Activated CD4-positive, alpha-beta T cell treated with anti-CD3 and anti-CD28 coated beads, Interleukin-2, amount 50 U/mL, for 1 hour (primary cell): Measurements from ENCODE around the gene MBP.

Source experiments
- DNase-seq: peaks from one replicate; pipeline ENCODE4 v3.0.0-alpha.2; 2020

MBP gene

DNA sequence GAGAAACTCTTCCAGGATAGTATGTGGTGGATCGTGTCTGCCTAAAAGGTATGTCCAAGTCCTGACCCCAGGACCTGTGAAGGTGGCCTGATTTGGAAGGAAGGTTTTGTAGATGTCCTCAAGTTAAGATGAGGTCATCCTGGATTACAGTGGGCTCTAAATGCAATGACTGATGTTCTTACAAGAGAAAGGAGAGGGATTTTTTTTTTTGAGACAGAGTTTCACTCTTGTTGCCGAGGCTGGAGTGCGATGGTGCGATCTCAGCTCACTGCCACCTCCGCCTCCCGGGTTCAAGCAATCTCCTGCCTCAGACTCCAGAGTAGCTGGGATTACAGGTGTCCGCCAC lies 19.9 kb downstream of the MBP start:
- DNase-seq, result no peak

DNA sequence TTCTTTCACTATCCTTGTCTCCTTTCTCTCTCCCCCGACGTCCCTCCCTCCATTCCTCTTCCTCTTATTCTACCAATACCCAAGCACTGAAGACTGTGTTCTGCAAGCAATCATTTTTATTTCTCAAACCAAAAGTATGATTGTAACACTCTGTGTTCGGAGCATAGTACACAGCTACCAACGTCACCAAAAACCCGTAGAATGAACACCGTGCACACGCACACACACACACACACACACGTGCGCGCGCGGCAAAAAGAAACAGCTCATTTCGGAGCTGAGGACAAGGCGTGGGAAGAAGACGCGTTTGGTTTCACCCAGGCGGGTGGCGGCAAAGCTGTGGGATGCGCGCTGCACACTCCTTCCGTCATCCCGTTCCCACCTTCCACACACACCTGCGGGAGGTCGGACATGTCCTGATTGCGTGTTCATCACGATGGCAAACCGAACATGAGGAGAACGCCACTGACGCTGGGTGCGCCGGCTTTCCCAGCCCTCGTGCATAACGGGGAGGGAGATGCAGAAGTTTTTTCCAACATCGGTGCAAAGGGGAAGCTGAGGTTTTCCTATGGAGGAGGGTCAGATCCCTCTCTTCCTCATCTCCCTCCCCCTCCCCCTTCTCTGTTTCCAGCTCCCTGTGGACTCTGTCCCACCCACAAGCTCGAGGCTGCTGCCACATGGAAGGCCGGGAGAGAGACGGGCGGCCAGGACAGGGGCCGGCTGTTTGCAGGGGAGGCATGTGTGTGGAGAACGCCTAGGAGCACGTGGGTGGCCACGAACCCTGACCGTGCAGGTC lies 20.4 kb downstream of the MBP start:
- DNase-seq, result no peak

DNA sequence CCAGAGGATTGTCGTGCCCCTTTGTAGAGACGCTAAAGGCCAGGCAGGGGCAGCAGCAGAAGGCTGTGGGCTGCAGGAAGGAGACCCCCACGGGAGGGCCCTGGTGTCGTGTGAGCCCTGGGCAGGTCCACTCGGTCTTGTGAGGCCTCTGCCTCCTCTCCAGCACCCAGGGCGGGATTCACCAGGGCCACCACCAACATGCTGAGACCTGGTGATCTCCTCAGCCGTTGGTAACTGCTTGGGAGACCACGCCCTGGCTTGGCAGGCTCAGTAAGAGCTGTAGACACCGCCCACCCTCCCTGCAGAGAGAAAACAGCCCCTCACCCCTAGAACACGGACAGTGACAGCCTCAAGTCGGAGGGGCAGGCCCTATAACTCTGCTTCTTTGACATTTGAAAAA lies 21.1 kb downstream of the MBP start:
- DNase-seq, result no peak

DNA sequence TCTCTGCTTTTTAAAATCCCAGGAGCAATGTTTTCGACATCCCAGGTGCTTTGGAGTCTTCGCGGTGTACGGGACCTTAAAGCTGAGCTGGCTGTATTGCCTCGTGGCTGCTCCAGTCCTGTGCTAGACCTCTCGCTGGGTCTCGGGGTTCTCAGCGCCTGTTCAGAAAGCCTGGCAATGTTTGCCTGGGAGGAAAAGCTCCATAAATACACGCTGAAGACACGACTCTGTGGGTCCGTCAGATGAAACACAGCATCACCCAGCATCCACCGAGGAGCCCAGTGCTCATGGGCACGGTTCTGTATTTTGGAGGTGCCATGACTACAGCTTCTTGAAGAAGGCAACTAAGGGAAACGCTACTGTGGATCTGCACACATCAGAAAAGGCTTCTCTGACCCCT lies 21.6 kb downstream of the MBP start:
- DNase-seq, result no peak

DNA sequence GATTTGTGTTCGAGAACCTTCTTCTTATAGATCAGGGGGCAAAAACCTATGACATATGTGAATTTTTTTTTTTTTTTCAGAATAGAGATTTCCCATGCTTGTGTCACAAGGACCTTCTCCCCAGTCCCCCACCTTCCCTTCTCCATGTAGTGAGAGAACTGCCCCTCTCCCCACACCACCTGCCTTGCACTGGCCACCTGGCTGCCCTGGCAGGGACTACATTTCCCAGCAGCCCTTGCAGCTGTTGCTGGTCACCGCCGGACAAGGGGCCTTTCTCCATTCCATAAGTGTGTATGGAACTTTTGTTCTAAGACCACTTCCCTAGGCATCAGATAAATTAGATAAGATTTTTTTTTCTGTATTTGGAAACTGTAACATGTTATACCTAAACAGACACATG lies 22.2 kb downstream of the MBP start:
- DNase-seq, result no peak

DNA sequence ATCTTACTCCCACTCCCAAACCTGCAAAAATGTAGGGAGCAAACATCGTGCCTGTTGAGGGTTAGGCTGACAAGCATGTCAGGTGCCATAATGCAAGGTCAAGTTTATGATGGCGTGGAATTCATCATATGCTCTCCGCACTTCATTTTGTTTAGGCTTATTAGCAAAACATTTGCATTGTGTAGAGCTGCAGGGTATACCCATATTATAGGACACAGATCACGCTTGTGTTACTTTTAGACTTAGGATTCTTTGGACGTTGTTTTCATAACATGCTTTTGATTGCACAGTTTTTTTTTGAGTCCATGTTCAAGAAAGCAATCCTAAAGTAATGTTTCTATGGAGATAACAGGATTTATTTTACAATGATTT lies 22.9 kb downstream of the MBP start:
- DNase-seq, result no peak

DNA sequence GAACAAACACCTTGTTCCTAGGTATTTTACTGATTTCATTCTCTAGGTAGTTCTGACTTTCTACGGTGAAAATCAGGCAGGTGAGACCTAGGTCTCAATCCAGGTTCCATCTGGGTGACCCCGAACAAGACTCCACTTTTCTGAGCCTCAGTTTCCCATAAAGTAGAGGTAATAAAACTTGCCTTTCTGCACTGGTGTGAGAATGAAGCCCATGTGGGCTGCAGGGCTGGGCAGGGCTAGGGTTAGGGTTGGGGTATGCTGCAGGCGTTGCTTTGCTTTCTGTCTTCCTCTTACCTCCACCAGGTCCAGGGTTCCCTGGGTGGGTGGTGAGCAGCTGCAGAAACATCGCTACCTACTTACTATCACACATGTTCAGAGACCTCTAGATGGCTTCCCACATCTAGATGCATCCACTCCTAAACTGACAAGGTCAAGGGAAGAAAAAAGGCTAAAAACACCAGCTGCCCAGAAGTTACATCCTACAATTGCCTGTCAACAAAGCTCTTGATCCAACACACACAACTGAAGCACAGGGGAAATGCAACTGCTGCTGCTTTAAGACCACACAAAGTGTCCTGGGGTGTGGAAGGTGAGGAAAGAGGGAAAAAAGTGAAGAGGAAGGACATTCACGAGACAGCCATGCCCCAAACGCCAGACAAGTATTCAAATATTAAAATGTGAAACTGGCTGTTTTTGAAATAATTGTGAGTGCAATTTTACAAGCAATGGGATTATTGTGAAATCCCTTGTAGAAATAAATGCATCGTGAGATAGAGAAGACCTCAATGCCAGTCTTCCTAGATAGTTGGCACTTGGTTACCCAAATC lies 23.5 kb downstream of the MBP start:
- DNase-seq, result no peak

DNA sequence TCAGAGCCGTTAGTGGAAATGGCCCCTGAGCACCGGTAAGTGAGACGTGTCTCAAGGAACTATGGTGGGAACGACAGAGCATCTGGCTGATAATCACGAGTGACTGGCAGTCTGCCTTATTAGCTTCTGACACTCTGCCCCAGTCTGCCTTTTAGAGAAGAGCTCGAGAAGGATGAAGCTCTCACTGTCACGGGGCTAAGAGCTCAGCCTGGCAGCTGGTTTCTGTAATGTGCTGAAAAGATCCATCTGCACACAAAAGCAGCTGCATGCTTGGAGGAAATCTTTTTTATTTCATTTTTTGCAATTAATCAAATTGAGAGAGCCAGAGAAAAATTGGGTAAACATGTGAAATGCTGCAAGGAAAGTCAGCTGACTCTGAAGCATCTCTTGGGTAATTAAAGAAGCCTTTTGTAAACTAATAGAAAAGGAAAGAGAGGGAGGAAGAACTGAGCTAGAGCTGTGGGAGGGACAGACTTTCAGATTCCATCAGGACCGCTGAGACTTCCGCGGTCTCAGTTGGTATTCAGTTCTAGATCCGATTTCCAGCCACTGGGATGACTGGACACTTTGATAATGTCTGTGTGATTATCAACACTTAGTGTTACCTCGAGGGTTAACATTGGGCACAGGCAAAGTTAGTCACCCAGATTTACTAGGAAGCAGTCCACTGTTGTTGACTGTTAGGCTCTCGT lies 24.4 kb downstream of the MBP start:
- DNase-seq, result no peak

DNA sequence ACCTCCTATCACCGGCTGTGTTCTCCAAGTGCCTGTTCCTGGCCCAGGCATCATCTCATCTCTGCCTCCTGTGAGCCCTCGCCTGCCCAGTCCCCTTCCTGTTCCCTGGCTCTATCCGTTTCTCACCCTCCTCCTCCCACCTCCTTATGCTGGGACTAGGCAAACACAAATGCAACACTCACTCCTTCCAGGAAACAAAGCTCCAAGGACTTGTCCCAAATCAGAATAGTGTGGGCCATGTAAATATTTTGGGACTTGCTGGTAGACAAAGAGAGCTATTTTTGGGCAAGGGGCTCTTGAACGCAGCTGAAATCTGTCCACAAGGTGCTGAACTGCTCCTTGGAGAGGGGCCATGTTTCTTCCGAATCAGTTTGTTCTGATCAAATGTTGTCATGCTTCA lies 25.3 kb downstream of the MBP start:
- DNase-seq, result no peak

DNA sequence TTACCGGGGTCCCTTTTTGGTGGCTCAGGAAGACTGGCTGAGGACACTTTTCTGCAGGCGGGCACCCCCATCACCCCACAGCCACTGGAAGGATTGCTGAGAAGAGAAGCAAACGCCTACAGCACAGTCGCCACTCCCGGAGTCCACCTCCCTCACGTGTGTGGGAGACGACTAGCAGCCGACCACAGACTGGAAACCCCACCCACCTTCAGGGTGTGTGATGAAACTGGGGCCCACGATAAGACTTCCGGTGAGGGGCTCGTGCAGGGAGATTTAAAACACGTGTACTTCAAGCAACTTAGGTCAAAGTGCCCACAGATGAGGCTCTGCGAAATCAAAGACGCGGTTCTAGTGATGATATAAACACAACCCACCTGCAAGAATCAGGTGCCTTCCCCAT lies 26.3 kb downstream of the MBP start:
- peak; percentile 78 for DNase-seq

DNA sequence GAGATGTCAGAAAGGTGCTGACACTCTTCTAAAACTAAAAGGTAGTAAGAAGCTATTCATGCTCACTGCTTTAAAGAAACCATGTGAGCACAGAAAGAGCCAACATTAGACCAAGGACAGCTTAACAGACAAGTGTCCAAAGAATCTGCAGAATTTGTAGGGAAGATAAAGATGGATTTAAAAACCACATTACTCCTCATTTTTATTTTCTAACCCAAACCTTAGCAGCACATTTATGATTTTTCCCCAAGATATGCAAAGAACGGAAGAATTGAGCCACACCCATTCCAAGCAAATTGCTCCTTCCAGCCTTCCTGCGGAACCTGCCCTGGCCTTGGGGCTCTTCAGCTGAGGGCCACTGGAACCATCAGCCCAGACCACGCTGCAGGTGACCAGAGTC lies 26.9 kb downstream of the MBP start:
- DNase-seq, result no peak

DNA sequence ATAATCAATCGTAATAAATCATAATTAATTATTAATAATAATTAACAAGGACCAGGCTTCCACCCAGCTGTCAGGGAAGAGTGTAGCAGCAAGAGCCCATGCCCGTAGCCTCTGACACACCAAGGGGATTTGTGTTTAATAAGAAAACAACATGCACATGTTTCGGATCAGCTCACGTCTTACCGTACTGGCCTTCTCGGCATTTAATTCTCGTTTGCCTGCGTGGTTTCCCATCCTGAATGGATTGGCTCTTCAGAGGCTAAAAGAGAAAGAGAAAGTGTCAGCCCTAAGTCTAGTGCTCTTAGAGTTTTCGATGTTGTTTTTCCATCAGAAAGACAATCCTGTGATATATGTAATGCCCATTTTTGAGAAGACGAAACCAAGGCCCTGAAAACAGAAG lies 27.6 kb downstream of the MBP start:
- no peak for DNase-seq

DNA sequence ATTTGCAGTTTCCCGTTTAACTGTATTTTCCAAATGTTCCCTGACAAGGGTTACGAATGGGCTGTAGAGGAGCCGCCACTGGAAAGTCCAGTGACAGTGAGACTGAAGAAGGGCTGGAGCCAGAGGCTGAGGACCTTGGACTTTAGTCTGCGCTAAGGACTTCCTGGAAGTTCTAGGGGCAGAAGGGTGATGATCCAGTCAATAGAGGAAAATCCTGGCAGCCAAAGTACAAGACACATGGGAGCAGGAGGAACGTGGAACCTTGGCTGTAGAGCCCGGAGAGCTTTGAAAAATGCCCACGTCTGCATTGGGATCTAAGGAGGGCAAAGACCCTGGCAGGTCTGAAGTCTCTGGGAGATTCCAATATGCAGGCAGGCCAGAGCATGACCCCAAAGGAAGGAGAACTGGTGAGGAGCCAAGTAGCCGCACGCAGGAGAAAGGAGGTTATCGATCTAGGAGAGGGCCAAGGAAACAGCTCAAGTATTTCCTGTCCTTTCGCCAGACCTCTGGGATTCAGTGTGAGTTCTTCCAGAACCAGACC lies 28.5 kb downstream of the MBP start:
- DNase-seq, result no peak

DNA sequence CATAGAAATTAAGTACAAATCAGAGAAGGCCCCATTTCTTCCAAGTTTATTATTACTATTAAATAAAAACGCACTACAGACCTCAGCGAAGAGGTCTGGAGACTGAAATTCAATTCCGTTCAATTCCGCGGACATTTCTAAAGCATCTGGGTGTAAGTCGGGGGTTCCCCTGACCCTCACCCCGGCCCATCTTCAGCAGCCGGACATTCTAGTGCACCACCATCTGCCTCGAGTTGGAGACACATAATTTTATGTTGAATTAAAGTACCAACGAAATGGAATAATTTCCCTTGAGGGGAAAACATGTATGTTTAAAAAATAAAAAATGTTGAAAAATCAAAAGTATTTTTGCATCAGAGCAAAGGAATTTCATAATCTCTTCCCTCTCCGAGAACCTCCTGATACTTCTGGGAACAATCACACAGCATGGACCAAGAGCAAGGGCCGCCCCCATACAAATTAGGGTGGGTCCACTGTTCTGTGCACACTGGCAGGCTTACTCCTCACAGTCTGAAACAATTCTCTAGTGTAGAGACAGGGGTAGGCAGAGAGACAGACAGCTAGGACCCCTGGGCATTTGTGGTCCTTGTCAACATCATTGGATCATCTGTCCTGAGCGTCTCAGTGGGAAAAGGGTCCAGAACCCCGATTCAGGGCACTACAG lies 29.3 kb downstream of the MBP start:
- no peak for DNase-seq

DNA sequence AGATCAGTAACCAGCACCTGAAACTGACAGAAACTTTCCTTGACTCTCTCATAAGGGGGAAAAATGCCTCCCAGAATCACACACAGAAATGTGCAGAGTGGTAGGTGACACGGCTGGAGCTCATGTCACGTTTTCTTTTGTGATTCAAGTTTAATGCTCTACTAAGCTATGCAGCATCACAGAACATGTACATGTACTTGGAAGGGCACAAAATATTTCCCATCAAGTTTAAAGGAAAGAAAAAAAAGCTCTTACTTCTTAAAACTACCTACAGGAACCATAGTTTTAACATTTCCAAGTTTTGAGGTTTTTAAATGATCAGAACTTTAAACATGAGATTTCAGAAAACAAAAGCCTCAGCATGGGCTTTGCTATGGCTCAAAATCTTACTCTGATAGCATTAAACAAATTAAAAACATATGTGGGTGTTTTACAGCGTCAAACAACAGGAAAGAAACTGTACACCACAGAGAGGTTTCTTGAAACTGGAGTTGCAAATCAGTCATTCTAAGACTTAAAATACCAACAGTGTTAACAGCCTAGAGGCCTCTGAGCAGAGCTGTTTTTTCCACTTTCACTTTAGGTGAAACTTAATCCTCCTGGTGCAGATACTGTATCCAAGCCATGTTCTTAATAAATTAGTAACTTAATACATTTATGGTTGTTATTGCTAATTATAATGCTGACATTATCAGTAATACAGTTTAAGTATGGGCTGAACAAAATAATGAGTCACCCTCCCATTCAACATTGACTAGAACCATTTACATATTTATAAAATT lies 30.1 kb downstream of the MBP start:
- no peak for DNase-seq

DNA sequence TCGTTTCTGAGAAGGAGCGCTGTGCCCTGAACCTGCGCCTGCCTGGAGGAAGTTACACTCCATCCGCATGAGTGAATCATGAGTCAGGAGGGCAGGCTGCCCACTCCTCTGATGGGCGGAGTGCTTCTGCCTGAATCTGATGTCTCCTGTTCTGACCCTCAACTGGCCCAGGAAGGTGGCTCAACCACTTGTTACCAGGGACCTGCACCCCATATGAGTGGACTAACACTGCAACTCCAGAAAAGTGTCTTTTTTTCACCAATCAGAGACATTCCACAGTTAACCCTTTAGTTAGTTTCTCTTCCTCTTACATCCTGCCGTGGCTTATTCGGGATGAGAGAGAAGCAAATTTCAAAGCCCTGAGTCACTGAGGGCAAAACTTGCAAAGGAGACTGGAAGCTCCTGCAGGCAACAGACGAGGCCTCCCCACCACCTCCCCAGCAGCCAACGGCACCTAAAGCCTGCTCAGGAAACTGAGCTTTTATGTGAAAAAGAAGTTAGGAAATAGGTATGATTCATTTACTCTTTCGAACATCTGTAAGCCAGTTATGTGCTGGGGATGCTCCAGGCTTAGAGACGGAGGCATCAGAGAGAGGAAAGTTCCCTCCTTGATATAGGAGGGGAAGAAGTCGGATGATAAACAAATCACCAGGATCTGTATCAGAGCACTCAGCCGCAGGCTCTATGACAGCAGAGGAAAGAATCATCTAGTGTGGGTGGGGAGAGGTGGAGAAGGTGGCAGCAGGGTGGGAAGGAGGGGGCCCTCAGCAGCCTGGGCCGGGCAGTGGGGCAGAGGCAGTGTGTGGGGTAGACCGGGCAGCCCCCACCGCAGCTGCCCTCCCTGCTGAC lies 30.9 kb downstream of the MBP start:
- no peak for DNase-seq

DNA sequence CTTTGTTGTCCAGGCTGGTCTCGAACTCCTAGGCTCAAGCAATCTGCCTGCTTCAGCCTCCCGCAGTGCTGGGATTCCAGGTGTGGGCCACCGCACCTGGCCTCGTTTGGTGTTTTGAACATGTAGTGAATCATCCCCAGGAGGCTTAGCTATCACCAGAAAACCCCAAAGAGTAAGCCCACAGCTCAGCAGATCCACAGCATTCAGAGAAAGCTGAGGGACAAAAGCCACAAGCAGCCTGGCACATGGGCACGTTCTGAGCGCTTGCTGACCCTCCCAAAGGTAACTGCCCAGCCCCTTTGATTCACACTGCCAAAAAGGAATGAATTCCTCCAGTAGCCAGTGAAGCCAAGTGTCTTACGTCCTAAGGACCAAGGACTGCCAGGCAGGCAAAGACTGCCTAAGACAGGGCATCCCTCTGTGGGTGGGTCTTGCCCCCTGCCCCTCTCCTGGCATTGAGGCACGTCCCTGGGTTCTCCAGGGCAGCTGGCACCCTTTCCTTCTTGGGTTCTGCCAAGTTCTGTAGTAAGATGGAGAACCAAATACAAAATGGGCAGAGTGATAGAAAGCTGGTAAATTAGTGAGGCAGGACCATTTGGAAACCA lies 31.7 kb downstream of the MBP start:
- no peak for DNase-seq

DNA sequence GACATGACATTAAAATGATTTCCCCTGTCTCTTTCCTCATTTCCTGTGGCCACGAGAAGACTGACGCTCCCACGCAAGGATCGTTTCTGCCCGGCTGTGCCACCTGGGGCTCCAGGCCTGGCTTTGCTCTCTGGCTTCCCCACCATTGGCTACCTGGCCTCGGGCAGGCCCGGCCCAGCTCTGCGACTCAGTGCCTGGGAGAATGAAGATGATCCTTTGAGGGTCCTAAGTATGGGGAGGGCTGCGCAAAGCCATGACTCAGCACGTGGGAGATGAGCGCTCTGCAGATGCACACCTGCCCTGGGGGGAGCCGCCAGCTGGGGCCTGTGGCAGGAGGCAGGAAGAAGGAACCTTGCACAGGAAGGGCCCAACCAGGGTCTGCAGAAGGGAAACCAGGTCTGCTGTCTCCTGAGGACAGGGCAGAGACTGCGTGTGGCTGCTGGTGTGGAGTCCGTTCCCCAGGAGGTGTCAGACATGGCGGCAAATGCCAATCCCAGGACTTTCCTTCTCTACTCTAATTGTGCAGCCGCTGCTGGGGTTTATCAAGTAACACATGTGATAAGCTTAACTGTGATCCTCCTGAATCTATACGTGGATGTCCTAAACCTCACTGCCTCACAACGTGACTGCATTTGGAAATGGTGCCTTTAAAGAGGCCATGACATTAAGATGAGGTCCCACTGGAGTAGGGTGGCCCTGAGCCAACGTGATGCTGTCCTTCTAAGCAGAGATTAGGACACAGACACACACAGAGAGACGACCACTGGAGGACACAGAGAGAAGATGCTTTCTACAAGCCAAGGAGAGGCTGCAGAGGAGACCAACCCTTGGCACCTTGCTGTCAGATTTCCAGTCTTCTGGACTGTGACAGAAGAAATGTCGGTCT lies 32.9 kb downstream of the MBP start:
- no peak for DNase-seq

DNA sequence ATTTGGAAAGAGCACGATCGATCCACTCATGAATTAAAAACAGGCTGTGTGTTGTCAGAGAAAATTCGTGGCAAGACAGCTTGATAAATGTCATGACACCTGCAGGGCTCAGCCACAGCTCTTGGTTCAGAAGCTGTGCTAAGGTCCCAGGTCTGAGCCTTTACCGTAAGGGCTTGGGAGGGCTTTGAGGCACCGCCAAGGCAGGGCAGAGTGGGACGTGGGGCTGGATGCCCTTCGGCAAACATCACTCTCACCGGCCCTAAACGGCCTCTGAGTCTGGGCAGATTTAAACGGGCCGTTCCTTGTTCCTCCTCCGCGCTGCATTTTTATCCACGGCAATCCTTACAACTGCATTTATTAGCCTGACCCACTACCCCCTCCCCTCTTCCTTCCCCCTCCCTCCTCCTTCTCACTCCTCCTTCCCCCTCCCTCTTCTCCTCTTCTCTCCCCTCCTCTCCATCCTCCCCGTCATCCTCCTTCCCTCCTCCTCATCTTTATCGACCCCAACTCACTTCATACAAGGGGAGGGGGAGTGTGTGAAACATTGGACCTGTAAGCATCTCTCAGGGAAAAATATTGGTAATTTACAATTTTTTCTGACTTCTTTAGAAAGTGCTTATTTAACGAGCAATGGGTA lies 33.9 kb downstream of the MBP start:
- DNase-seq, result no peak
